H1 (cell line): ENCODE results near the gene CACNA1D. TPM values are rescaled to one million over a fixed set of nuclear protein-coding genes. Genes with fewer than 3 reads are reported as not detected.

Experiments
- CTCF ChIA-PET: fragments of 300-600 bp; sonication (Branson Sonifier 250); formaldehyde crosslinking; loops from one replicate; lab custom pipeline; 2021; ENCODE audit not compliant: partially characterized antibody; lab: Charles Lee
- POLR2A ChIA-PET: fragments of 300-600 bp; sonication (Branson Sonifier 250); formaldehyde crosslinking; loops from one replicate; lab custom pipeline; 2021; ENCODE audit warnings: inconsistent platforms; ENCODE audit not compliant: partially characterized antibody; lab: Charles Lee
- DNase-seq, 2 experiments: peaks; one replicate each; pipeline versions ENCODE4 v3.0.0 to v3.0.0-alpha.2; 2010 to 2022; ENCODE audit warnings: low spot score in 2 of 2, low read depth in 1 of 2, mixed read lengths in 1 of 2
- FAIRE-seq: peaks from 2 replicates; lab custom pipeline; 2011; peaks lifted over from hg19 to GRCh38; lab: Jason Lieb, UNC
- H2AFZ ChIP-seq: 2 replicates; pipeline ENCODE4 v1.8.1; 2012; ENCODE audit warnings: low read length, inconsistent platforms
- H2AK5ac ChIP-seq: 2 replicates; pipeline ENCODE4 v1.6.1; 2013; ENCODE audit warnings: low read depth, low read length
- H2BK120ac ChIP-seq: replicated peaks from 2 replicates; pipeline ENCODE3; 2013; ENCODE audit warnings: low read depth, low read length, inconsistent platforms
- H2BK12ac ChIP-seq: 2 replicates; pipeline ENCODE4 v1.6.1; 2013; ENCODE audit warnings: low read depth, low read length
- H2BK15ac ChIP-seq: 2 replicates; pipeline ENCODE4 v1.6.1; 2013; ENCODE audit warnings: low read length
- H2BK20ac ChIP-seq: 2 replicates; pipeline ENCODE4 v1.6.1; 2013; ENCODE audit warnings: low read length
- H2BK5ac ChIP-seq: 2 replicates; pipeline ENCODE4 v1.6.1; 2013; ENCODE audit warnings: low read depth, low read length
- H3K14ac ChIP-seq: 2 replicates; pipeline ENCODE4 v1.6.1; 2013; ENCODE audit warnings: inconsistent platforms; ENCODE audit not compliant: insufficient read length
- H3K18ac ChIP-seq: 2 replicates; pipeline ENCODE4 v1.6.1; 2013; ENCODE audit warnings: low read length; ENCODE audit errors: extremely low read depth
- H3K23ac ChIP-seq: 2 replicates; pipeline ENCODE4 v1.6.1; 2013; ENCODE audit warnings: inconsistent platforms; ENCODE audit not compliant: insufficient read length
- H3K23me2 ChIP-seq: 2 replicates; pipeline ENCODE4 v1.6.1; 2013; ENCODE audit warnings: low read depth, low read length
- H3K27ac ChIP-seq: 2 replicates; pipeline ENCODE4 v1.6.1; 2011; ENCODE audit warnings: low read depth, low read length, inconsistent platforms
- H3K27me3 ChIP-seq, 4 experiments: replicated peaks in 1 of 4; 1 replicate in 1 of 4; 2 replicates in 3 of 4; pipeline versions ENCODE4 v1.6.1 to v1.8.1; 2011 to 2013; ENCODE audit warnings: low read length in 3 of 4, mild to moderate bottlenecking in 3 of 4, inconsistent platforms in 2 of 4, mixed read lengths in 2 of 4, moderate library complexity in 1 of 4; ENCODE audit not compliant: control insufficient read depth in 3 of 4, insufficient read depth in 3 of 4; ENCODE audit errors: extremely low read depth in 1 of 4
- H3K36me3 ChIP-seq, 4 experiments: 2 replicates each; pipeline versions ENCODE4 v1.6.1 to v1.8.1; 2011 to 2013; ENCODE audit warnings: mild to moderate bottlenecking in 4 of 4, low read length in 3 of 4, moderate library complexity in 2 of 4, control low read depth in 1 of 4, inconsistent platforms in 1 of 4; ENCODE audit not compliant: insufficient read depth in 4 of 4, control insufficient read depth in 2 of 4
- H3K4ac ChIP-seq: replicated peaks from 2 replicates; pipeline ENCODE3; 2013; ENCODE audit warnings: low read length, low read depth, mixed read lengths, inconsistent platforms; ENCODE audit not compliant: insufficient read length
- H3K4me1 ChIP-seq, 4 experiments: replicated peaks in 1 of 4; 1 replicate in 1 of 4; 2 replicates in 3 of 4; pipeline versions ENCODE4 v1.6.1 to v1.8.1; 2011 to 2013; ENCODE audit warnings: low read length in 3 of 4, inconsistent platforms in 2 of 4, mixed read lengths in 1 of 4; ENCODE audit not compliant: insufficient read depth in 4 of 4, control insufficient read depth in 3 of 4
- H3K4me2 ChIP-seq, 2 experiments: 2 replicates each; pipeline versions ENCODE4 v1.6.1 to v1.8.1; 2011 to 2013; ENCODE audit warnings: low read depth in 2 of 2, low read length in 2 of 2, control low read depth in 1 of 2, inconsistent platforms in 1 of 2, mild to moderate bottlenecking in 1 of 2; ENCODE audit not compliant: insufficient read depth in 1 of 2
- H3K4me3 ChIP-seq, 4 experiments: fragments of 200-600, 300-600 bp in 1 of 4; sonication (generic), shearing (Covaris generic), sonication (Bioruptor Twin) in 1 of 4; 2 replicates each; pipeline versions ENCODE4 v1.5.1 to v1.8.1; 2011 to 2016; ENCODE audit warnings: low read length in 4 of 4, low read depth in 3 of 4, control low read depth in 2 of 4, inconsistent platforms in 2 of 4, mild to moderate bottlenecking in 2 of 4, mixed read lengths in 1 of 4, moderate library complexity in 1 of 4; ENCODE audit not compliant: insufficient read depth in 2 of 4; ENCODE audit errors: extremely low read depth in 1 of 4
- H3K56ac ChIP-seq: replicated peaks from 2 replicates; pipeline ENCODE3; 2013; ENCODE audit warnings: low read depth, mild to moderate bottlenecking, mixed read lengths, low read length, inconsistent platforms; ENCODE audit not compliant: insufficient read length
- H3K79me1 ChIP-seq: 2 replicates; pipeline ENCODE4 v1.6.1; 2013; ENCODE audit warnings: low read depth, low read length, control low read depth
- H3K79me2 ChIP-seq, 2 experiments: 2 replicates each; pipeline versions ENCODE4 v1.6.1 to v1.8.1; 2012 to 2013; ENCODE audit warnings: low read length in 2 of 2, mild to moderate bottlenecking in 2 of 2, inconsistent platforms in 1 of 2; ENCODE audit not compliant: insufficient read depth in 2 of 2, control insufficient read depth in 1 of 2
- H3K9ac ChIP-seq, 4 experiments: replicated peaks in 1 of 4; 1 replicate in 1 of 4; 2 replicates in 3 of 4; pipeline versions ENCODE4 v1.6.1 to v1.8.1; 2011 to 2013; ENCODE audit warnings: low read depth in 3 of 4, low read length in 3 of 4, control low read depth in 2 of 4, mild to moderate bottlenecking in 2 of 4, moderate library complexity in 2 of 4, inconsistent platforms in 1 of 4; ENCODE audit errors: extremely low read depth in 1 of 4
- H3K9me3 ChIP-seq, 2 experiments: 2 replicates each; pipeline versions ENCODE4 v1.6.1 to v1.8.1; 2012 to 2013; ENCODE audit warnings: mild to moderate bottlenecking in 2 of 2, moderate library complexity in 2 of 2, control low read depth in 1 of 2, inconsistent platforms in 1 of 2, low read depth in 1 of 2, low read length in 1 of 2, mixed read lengths in 1 of 2; ENCODE audit not compliant: insufficient read depth in 2 of 2
- H4K20me1 ChIP-seq, 2 experiments: replicated peaks in 1 of 2; 2 replicates each; pipeline versions ENCODE3 to v1.8.1; 2011 to 2013; ENCODE audit warnings: inconsistent platforms in 2 of 2, low read length in 2 of 2, mild to moderate bottlenecking in 1 of 2; ENCODE audit not compliant: insufficient read depth in 2 of 2, control insufficient read depth in 1 of 2
- H4K5ac ChIP-seq: 2 replicates; pipeline ENCODE4 v1.6.1; 2013; ENCODE audit warnings: low read length, low read depth, mixed read lengths, inconsistent platforms; ENCODE audit not compliant: insufficient read length
- H4K8ac ChIP-seq: 2 replicates; pipeline ENCODE4 v1.8.0; 2013; ENCODE audit warnings: mild to moderate bottlenecking, moderate library complexity, low read length, inconsistent platforms; ENCODE audit not compliant: insufficient read depth; ENCODE audit errors: extremely low read depth
- H4K91ac ChIP-seq: replicated peaks from 2 replicates; pipeline ENCODE3; 2013; ENCODE audit warnings: low read length, mixed read lengths, inconsistent platforms; ENCODE audit not compliant: insufficient read length
- CHD2 ChIP-seq: IDR thresholded peaks from 2 replicates; pipeline ENCODE4 v1.6.1; 2012; ENCODE audit warnings: low read length, improper control_type of control experiment
- MAFK ChIP-seq: IDR thresholded peaks from 2 replicates; pipeline ENCODE4 v1.6.1; 2012; ENCODE audit warnings: low read depth, mild to moderate bottlenecking, improper control_type of control experiment, low read length
- ZNF274 ChIP-seq: IDR thresholded peaks from 2 replicates; pipeline ENCODE4 v1.7.0; 2012; ENCODE audit warnings: low read length, borderline replicate concordance; ENCODE audit errors: extremely low read depth
- WGBS, 2 experiments: shearing (Covaris generic) in 1 of 2; methylation state at CpG; one replicate each; pipeline versions ENCODE4 v1.1.6 to v1.1.7; 2013 to 2015; ENCODE audit warnings: low lambda C conversion rate in 2 of 2, mixed read lengths in 2 of 2, inconsistent platforms in 1 of 2, low coverage in 1 of 2, missing lambda C conversion rate in 1 of 2; ENCODE audit not compliant: insufficient replicate concordance in 2 of 2, insufficient coverage in 1 of 2, insufficient read length in 1 of 2; ENCODE audit errors: extremely low coverage in 1 of 2, missing lambda C conversion rate in 1 of 2; 5-methylcytosine and 5-hydroxymethylcytosine counted together
- polyA plus RNA-seq, 7 experiments: library from polyadenylated mRNA; depleted of rRNA in 3 of 7; stranded (reverse) in 5 of 7; unstranded in 2 of 7; fragments of >200 nt in 5 of 7; fragments of 200-250 nt in 2 of 7; gene quantifications; 1 replicate in 5 of 7; 2 replicates in 1 of 7; 4 replicates in 1 of 7; pipeline versions ENCODE4 v1.2.1 to v1.2.3, GENCODE V29; 2011 to 2013; ENCODE audit warnings: missing spikeins in 2 of 7, mixed read lengths in 2 of 7
- total RNA-seq: library from RNA; stranded (reverse); fragmentation: NEBNext Ultra II Directional; extraction: Animal tissue kit (Norgen Biotek cat#: 25700); gene quantifications from 2 replicates; pipeline ENCODE4 v1.2.1, GENCODE V29; 2021

CACNA1D gene
- total and polyA plus RNA-seq, 2 of the 8 experiments (the other 6 are each of a cell fraction or from before 2014, with no cell fraction given) = 2.0 to 2.9 TPM

DNA sequence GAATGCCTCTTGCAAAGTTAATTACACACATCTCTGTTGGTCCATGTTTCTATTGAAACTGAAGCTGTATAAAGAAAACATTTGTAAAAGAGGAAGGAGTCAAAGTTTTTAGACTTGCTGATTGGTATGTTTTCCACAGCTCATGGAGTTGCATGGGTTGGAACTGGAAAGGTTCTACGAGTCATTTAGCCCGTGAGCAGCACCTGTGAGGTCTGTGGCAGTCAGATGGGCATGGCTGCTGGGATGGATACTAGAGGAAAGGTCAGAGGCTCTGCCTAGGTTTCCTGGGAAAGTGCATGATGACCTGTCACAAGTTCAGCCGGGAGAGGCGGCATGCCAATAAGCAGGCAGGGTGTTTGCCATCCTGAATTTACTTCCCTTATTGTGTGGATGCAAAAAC, 155.4 kb downstream of the CACNA1D start:
- H3K4me3 ChIP-seq = no peak overlapping the region
- no peak overlapping the region for H4K91ac ChIP-seq
- ChIA-PET CTCF (interaction anchor here (1.1 kb wide), 1 partner anchor 11 kb away, joined by 3 read pairs; no protein-coding TSS in a partner anchor), POLR2A (no interaction called here)
- TF ChIP-seq CHD2 (no peak), ZNF274 (no peak), MAFK (no peak)
- H2BK15ac ChIP-seq = no peak overlapping the region
- no peak overlapping the region for H2AFZ ChIP-seq
- DNase-seq (no peak), FAIRE-seq (no peak)
- WGBS, 2 experiments = 93% methylated on average over 4 of the region's 4 CpGs; no CpG with 5 or more reads in 1 of the 2 experiments
- no peak overlapping the region for H3K56ac ChIP-seq
- H3K9ac ChIP-seq = no peak overlapping the region
- no peak overlapping the region for H4K8ac ChIP-seq
- no peak overlapping the region for H2BK20ac ChIP-seq
- no peak overlapping the region for H3K4ac ChIP-seq
- H3K79me1 ChIP-seq = no peaks in the 10 kb centered on the region
- H3K9me3 ChIP-seq = peaks cover 0 to 4% of the 10 kb centered on the region in 2 experiments; a peak in 2 of 4 replicates
- H2AK5ac ChIP-seq = no peak overlapping the region
- H3K27me3 ChIP-seq = no peaks in the 10 kb centered on the region; a peak in 2 of 7 replicates
- no peaks in the 10 kb centered on the region for H3K4me1 ChIP-seq
- H2BK12ac ChIP-seq = no peak overlapping the region
- H3K27ac ChIP-seq = no peak overlapping the region
- H2BK120ac ChIP-seq = no peak overlapping the region
- H3K23ac ChIP-seq = no peak overlapping the region
- H2BK5ac ChIP-seq = no peak overlapping the region
- no peak overlapping the region for H3K18ac ChIP-seq
- H3K23me2 ChIP-seq = no peaks in the 10 kb centered on the region
- no peak overlapping the region for H3K4me2 ChIP-seq
- no peaks in the 10 kb centered on the region; a peak in 1 of 8 replicates for H3K36me3 ChIP-seq
- H4K5ac ChIP-seq = no peak overlapping the region
- no peaks in the 10 kb centered on the region for H4K20me1 ChIP-seq
- no peaks in the 10 kb centered on the region for H3K79me2 ChIP-seq
- no peak overlapping the region for H3K14ac ChIP-seq
